Muscle of back (tissue), 13 donors: Measurements from ENCODE around the gene USP17L10. TPM values are rescaled to one million over a fixed set of nuclear protein-coding genes. Genes with fewer than 3 reads are reported as not detected.
"Not testable (repeated sequence)": the region's sequence is repeated elsewhere in the genome, so short reads cannot be mapped to it uniquely, and the experiment has no call there.

Experiments used
- DNase-seq, 3 donors: peaks; one replicate each; pipeline versions ENCODE4 v3.0.0 to v3.0.0-alpha.2; 2013
- long read RNA-seq, 9 donors: transcript quantifications; one replicate each; lab custom pipeline, GENCODE V29; 2026
- polyA plus RNA-seq, 10 donors: library from polyadenylated mRNA; unstranded; fragments of 120-200 nt; gene quantifications; one replicate each; pipeline ENCODE4 v1.2.1, GENCODE V29; 2013; ENCODE audit not compliant: insufficient read length in 10 of 10

USP17L10 gene
- not detected for polyA plus RNA-seq
- long read RNA-seq, donor 1, result 0 reads
- long read RNA-seq, donor 2, result 0 reads
- long read RNA-seq, donor 3, result 0 reads
- long read RNA-seq, donor 4, result 0 reads
- long read RNA-seq, donor 5, result 0 reads
- long read RNA-seq, donor 6, result 0 reads
- long read RNA-seq, donor 7, result 0 reads
- long read RNA-seq, donor 8, result 0 reads
- long read RNA-seq, donor 9, result 0 reads

- DNase-seq, result not testable (repeated sequence)
These were observed at the start of gene USP17L10 for GRCh38 chr4:9210357-9210756. Gene USP17L10 (plus strand): TSS chr4:9210657. CDS start chr4:9210657, 0 bp downstream.

- DNase-seq, result not testable (repeated sequence)
These were observed 44.5 kb upstream of the USP17L10 start for GRCh38 chr4:9165990-9166389.

- not testable (repeated sequence) for DNase-seq
These were observed 40.5 kb upstream of the USP17L10 start, which contains the start of gene FAM90A26 for GRCh38 chr4:9169791-9170459. Gene FAM90A26 (plus strand): TSS chr4:9170409. CDS start chr4:9173173, 2,764 bp downstream.

- DNase-seq, result not testable (repeated sequence)
These were observed 4.2 kb downstream of the USP17L10 start for GRCh38 chr4:9214701-9215100.

GRCh38 chr4:9215105-9215504 is 4.6 kb downstream of the USP17L10 start, which contains the start of gene USP17L11:
Gene USP17L11 (plus strand): TSS chr4:9215405. CDS start chr4:9215405, 0 bp downstream.
- not testable (repeated sequence) for DNase-seq

- DNase-seq, result not testable (repeated sequence)
These were observed 9.4 kb downstream of the USP17L10 start, which contains the start of gene USP17L12 for GRCh38 chr4:9219852-9220251. Gene USP17L12 (plus strand): TSS chr4:9220152. CDS start chr4:9220152, 0 bp downstream.

GRCh38 chr4:9224596-9224995 is 14.1 kb downstream of the USP17L10 start, which contains the start of gene USP17L13:
Gene USP17L13 (plus strand): TSS chr4:9224896. CDS start chr4:9224896, 0 bp downstream.
- DNase-seq, result not testable (repeated sequence)

GRCh38 chr4:9230249-9230648 is 19.8 kb downstream of the USP17L10 start:
- DNase-seq, result not testable (repeated sequence)

- DNase-seq, result not testable (repeated sequence)
These were observed 23.6 kb downstream of the USP17L10 start, which contains the start of gene USP17L15 for GRCh38 chr4:9234085-9234484. Gene USP17L15 (plus strand): TSS chr4:9234385. CDS start chr4:9234385, 0 bp downstream.

- not testable (repeated sequence) for DNase-seq
These were observed 28.0 kb downstream of the USP17L10 start for GRCh38 chr4:9238461-9238860.

GRCh38 chr4:9243579-9243978 is 33.1 kb downstream of the USP17L10 start, which contains the start of gene USP17L17:
Gene USP17L17 (plus strand): TSS chr4:9243879. CDS start chr4:9243879, 0 bp downstream.
- DNase-seq, result not testable (repeated sequence)

- not testable (repeated sequence) for DNase-seq
These were observed 37.7 kb downstream of the USP17L10 start, which contains the start of gene USP17L18 for GRCh38 chr4:9247953-9248680. Gene USP17L18 (plus strand): TSS chr4:9248630. CDS start chr4:9248630, 0 bp downstream.

- DNase-seq, result not testable (repeated sequence)
These were observed 42.6 kb downstream of the USP17L10 start, which contains the start of gene USP17L19 for GRCh38 chr4:9253078-9253477. Gene USP17L19 (plus strand): TSS chr4:9253378. CDS start chr4:9253378, 0 bp downstream.

- not testable (repeated sequence) for DNase-seq
These were observed 47.4 kb downstream of the USP17L10 start, which contains the start of gene USP17L20 for GRCh38 chr4:9257824-9258223. Gene USP17L20 (plus strand): TSS chr4:9258124. CDS start chr4:9258124, 0 bp downstream.

Other genes with a start within 250 kb of the USP17L10 start
- gene FAM90A26, start 40.2 kb upstream of the USP17L10 start, polyA plus RNA-seq, result under 1 TPM in 2 of 10 donors, not detected in 8; 0.13 to 0.20 TPM
- not detected for gene USP17L11, start 4.7 kb downstream of the USP17L10 start, polyA plus RNA-seq
- not detected for gene USP17L12, start 9.5 kb downstream of the USP17L10 start, polyA plus RNA-seq
- gene USP17L13, start 14.2 kb downstream of the USP17L10 start, polyA plus RNA-seq, result not detected
- not detected for gene USP17L15, start 23.7 kb downstream of the USP17L10 start, polyA plus RNA-seq
- gene USP17L17, start 33.2 kb downstream of the USP17L10 start, polyA plus RNA-seq, result not detected
- gene USP17L18, start 38.0 kb downstream of the USP17L10 start, polyA plus RNA-seq, result not detected
- gene USP17L19, start 42.7 kb downstream of the USP17L10 start, polyA plus RNA-seq, result not detected
- gene USP17L20, start 47.5 kb downstream of the USP17L10 start, polyA plus RNA-seq, result not detected
- gene USP17L21, start 52.2 kb downstream of the USP17L10 start, polyA plus RNA-seq, result not detected
- gene USP17L22, start 57.0 kb downstream of the USP17L10 start, polyA plus RNA-seq, result not detected
- not detected for gene USP17L24, start 114.5 kb downstream of the USP17L10 start, polyA plus RNA-seq
- not detected for gene USP17L25, start 119.3 kb downstream of the USP17L10 start, polyA plus RNA-seq
- gene USP17L26, start 124.0 kb downstream of the USP17L10 start, polyA plus RNA-seq, result not detected
- not detected for gene USP17L5, start 128.7 kb downstream of the USP17L10 start, polyA plus RNA-seq
- gene USP17L27, start 133.5 kb downstream of the USP17L10 start, polyA plus RNA-seq, result not detected
- not detected for gene USP17L28, start 138.2 kb downstream of the USP17L10 start, polyA plus RNA-seq
- gene USP17L29, start 143.0 kb downstream of the USP17L10 start, polyA plus RNA-seq, result not detected
- gene USP17L30, start 152.5 kb downstream of the USP17L10 start, polyA plus RNA-seq, result not detected
- gene DEFB131A, start 233.8 kb downstream of the USP17L10 start, polyA plus RNA-seq, result not detected